ENCODE data around the gene PPP2R1B. TPM values are rescaled to one million over a fixed set of nuclear protein-coding genes. Genes with fewer than 3 reads are reported as not detected.

Gene PPP2R1B
- total RNA-seq, 1 experiment from 2014 or later = 105 TPM

GRCh38 chr11:111694851-111695250 is 71.3 kb downstream of the PPP2R1B start:
- H3K4me1 ChIP-seq (ENCODE audit: insufficient read depth, low read length) = peaks cover 2% of the 10 kb centered on the region; the same call in 1 of the 2 replicates
- Mint-ChIP-seq H3K9me3 (no peaks in the 10 kb centered on the region), H3K4me3 (no peak overlapping the region), H3K36me3 (ENCODE audit: insufficient read depth in 1 of 3, low read depth in 3 of 3) (no peaks in the 10 kb centered on the region), H3K4me1 (peaks cover 12 to 14% of the 10 kb centered on the region in 2 experiments), H3K27ac (peak overlapping the region in 1 of 3 experiments; percentile 22; a peak in 1 of 7 replicates), H3K27me3 (ENCODE audit: low read depth) (no peaks in the 10 kb centered on the region)
- DNase-seq = no peak
- no peak overlapping the region for H4K5ac ChIP-seq (ENCODE audit: insufficient read length, low read depth, low read length)
- no peak overlapping the region for H2BK15ac ChIP-seq (ENCODE audit: low read depth, low read length)
- no peak overlapping the region for H2BK12ac ChIP-seq (ENCODE audit: insufficient read length, low read depth, low read length)
- TF ChIP-seq, protein P1, sequence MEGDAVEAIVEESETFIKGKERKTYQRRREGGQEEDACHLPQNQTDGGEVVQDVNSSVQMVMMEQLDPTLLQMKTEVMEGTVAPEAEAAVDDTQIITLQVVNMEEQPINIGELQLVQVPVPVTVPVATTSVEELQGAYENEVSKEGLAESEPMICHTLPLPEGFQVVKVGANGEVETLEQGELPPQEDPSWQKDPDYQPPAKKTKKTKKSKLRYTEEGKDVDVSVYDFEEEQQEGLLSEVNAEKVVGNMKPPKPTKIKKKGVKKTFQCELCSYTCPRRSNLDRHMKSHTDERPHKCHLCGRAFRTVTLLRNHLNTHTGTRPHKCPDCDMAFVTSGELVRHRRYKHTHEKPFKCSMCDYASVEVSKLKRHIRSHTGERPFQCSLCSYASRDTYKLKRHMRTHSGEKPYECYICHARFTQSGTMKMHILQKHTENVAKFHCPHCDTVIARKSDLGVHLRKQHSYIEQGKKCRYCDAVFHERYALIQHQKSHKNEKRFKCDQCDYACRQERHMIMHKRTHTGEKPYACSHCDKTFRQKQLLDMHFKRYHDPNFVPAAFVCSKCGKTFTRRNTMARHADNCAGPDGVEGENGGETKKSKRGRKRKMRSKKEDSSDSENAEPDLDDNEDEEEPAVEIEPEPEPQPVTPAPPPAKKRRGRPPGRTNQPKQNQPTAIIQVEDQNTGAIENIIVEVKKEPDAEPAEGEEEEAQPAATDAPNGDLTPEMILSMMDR (conservative IDR thresholded peaks at IDR 0.05) = no peak
- H2AFZ ChIP-seq (ENCODE audit: low read length) = no peak overlapping the region
- H3K27ac ChIP-seq (ENCODE audit: insufficient read length, low read depth, low read length) = no peak overlapping the region
- H2BK120ac ChIP-seq (ENCODE audit: low read depth, low read length, poor library complexity, severe bottlenecking) = no peak overlapping the region
- no peak overlapping the region for H2AK5ac ChIP-seq (ENCODE audit: insufficient read length, low read length)
- H3K79me2 ChIP-seq (ENCODE audit: insufficient read depth, low read length) = no peaks in the 10 kb centered on the region
- no peaks in the 10 kb centered on the region for H3K27me3 ChIP-seq (ENCODE audit: insufficient read depth, low read length)
- H2BK20ac ChIP-seq (ENCODE audit: low read depth, low read length, poor library complexity, severe bottlenecking) = no peak overlapping the region
- H3K9me3 ChIP-seq (ENCODE audit: control insufficient read depth, low read depth, low read length) = no peaks in the 10 kb centered on the region
- H2BK5ac ChIP-seq (ENCODE audit: insufficient read length, low read length) = no peak overlapping the region
- H4K8ac ChIP-seq (replicated peaks; ENCODE audit: insufficient read length, low read depth, low read length) = no peak overlapping the region
- H3K79me1 ChIP-seq (ENCODE audit: insufficient read depth, low read depth, low read length, poor library complexity, severe bottlenecking) = no peaks in the 10 kb centered on the region
- no peak overlapping the region for H4K91ac ChIP-seq (ENCODE audit: insufficient read length, low read depth, low read length)
- no peak overlapping the region for H3K23ac ChIP-seq (ENCODE audit: insufficient read length, low read depth, low read length)
- no peak overlapping the region for H3K56ac ChIP-seq (ENCODE audit: insufficient read length, low read depth, low read length)
- H3K4ac ChIP-seq (ENCODE audit: low read depth, low read length) = no peak overlapping the region
- H3T11ph ChIP-seq (ENCODE audit: low read length) = no peak overlapping the region
- WGBS (ENCODE audit: extremely low coverage, insufficient read length, low lambda C conversion rate) = no CpG with 5 or more reads among the region's 4 CpGs
- no peaks in the 10 kb centered on the region for H4K20me1 ChIP-seq (ENCODE audit: control insufficient read depth, insufficient read depth, insufficient read length)
- no peak overlapping the region for H3K4me2 ChIP-seq (ENCODE audit: insufficient read depth, insufficient read length, low read length)
- H3K14ac ChIP-seq (ENCODE audit: insufficient read depth, low read length) = no peak overlapping the region
- H3K9ac ChIP-seq (ENCODE audit: extremely low read depth, insufficient read length, low read length) = no peak overlapping the region
- H3K18ac ChIP-seq (ENCODE audit: insufficient read length, low read depth, low read length) = no peak overlapping the region
- H3K23me2 ChIP-seq (ENCODE audit: insufficient read length, low read depth, low read length, poor library complexity, severe bottlenecking) = no peaks in the 10 kb centered on the region
